Left lobe of liver (tissue), 2 donors: ENCODE results near the gene CBFB. TPM values are rescaled to one million over a fixed set of nuclear protein-coding genes. Genes with fewer than 3 reads are reported as not detected.
A peak's percentile ranks its signal among the peaks of the same experiment; 100 is the strongest.
"Not testable (repeated sequence)": the region's sequence is repeated elsewhere in the genome, so short reads cannot be mapped to it uniquely, and the experiment has no call there.

ENCODE experiments used
- ATAC-seq: fragments of 200-7000 bp; cut with Tn5 transposase; one replicate; pipeline ENCODE4 v1.9.1; 2020; ENCODE audit warnings: mild to moderate bottlenecking, moderate library complexity
- DNase-seq: peaks from one replicate; pipeline ENCODE4 v3.0.0-alpha.2; 2020; ENCODE audit warnings: low spot score
- total RNA-seq: library from RNA; stranded (reverse); gene quantifications from one replicate; pipeline ENCODE4 v1.2.1, GENCODE V29; 2021
- donor health status: DM: no; HTN: no; CAD: no; lungs with moderate emphysema.
- donor health status: DM: no; HTN: yes; CAD: no.

CBFB gene
- total RNA-seq, 1 donor from 2014 or later = 12.2 TPM

GRCh38 chr16:67120025-67120424 lies 91.1 kb downstream of the CBFB start:
- ATAC-seq (no peak), DNase-seq (no peak)

- ATAC-seq = not testable (repeated sequence)
Observed at GRCh38 chr16:67122799-67123198, 93.8 kb downstream of the CBFB start.

GRCh38 chr16:67128417-67128816 lies 99.5 kb downstream of the CBFB start:
- ATAC-seq (no peak), DNase-seq (no peak)

More at GRCh38 chr16:67122799-67123198, 93.8 kb downstream of the CBFB start:
- DNase-seq = not testable (repeated sequence)

GRCh38 chr16:67128887-67129286 lies 99.9 kb downstream of the CBFB start:
- DNase-seq (no peak), ATAC-seq (no peak)

- no peak for DNase-seq
- ATAC-seq = peak; percentile 9
Observed at GRCh38 chr16:67129422-67129821, 100.5 kb downstream of the CBFB start.

- no peak for ATAC-seq
- DNase-seq = no peak
Observed at GRCh38 chr16:67137605-67138004, 108.7 kb downstream of the CBFB start.

- DNase-seq = no peak
Observed at GRCh38 chr16:67141391-67141790, 112.4 kb downstream of the CBFB start.

GRCh38 chr16:67142342-67142741 lies 113.4 kb downstream of the CBFB start:
- DNase-seq (no peak), ATAC-seq (no peak)

More at GRCh38 chr16:67141391-67141790, 112.4 kb downstream of the CBFB start:
- ATAC-seq = no peak

- ATAC-seq (no peak), DNase-seq (no peak)
Observed at GRCh38 chr16:67144943-67145342, 116.0 kb downstream of the CBFB start.

- no peak for DNase-seq
- ATAC-seq = no peak
Observed at GRCh38 chr16:67145746-67146145, 116.8 kb downstream of the CBFB start.

- ATAC-seq = no peak
- DNase-seq = no peak
Observed at GRCh38 chr16:67146523-67147357, 117.8 kb downstream of the CBFB start.

GRCh38 chr16:67147437-67148140 lies 118.6 kb downstream of the CBFB start:
- ATAC-seq = no peak
- no peak for DNase-seq

- ATAC-seq (no peak), DNase-seq (no peak)
Observed at GRCh38 chr16:67148221-67148620, 119.3 kb downstream of the CBFB start.

- DNase-seq = no peak
- no peak for ATAC-seq
Observed at GRCh38 chr16:67148656-67149275, 119.8 kb downstream of the CBFB start.

- DNase-seq = no peak
- ATAC-seq = peak; percentile 35
Observed at GRCh38 chr16:67149276-67150046, 120.5 kb downstream of the CBFB start.

GRCh38 chr16:67150047-67150832 lies 121.3 kb downstream of the CBFB start:
- peak; percentile 35 for ATAC-seq
- no peak for DNase-seq
